ENCODE measurements around the gene CCR7.

The CCR7 gene

DNA sequence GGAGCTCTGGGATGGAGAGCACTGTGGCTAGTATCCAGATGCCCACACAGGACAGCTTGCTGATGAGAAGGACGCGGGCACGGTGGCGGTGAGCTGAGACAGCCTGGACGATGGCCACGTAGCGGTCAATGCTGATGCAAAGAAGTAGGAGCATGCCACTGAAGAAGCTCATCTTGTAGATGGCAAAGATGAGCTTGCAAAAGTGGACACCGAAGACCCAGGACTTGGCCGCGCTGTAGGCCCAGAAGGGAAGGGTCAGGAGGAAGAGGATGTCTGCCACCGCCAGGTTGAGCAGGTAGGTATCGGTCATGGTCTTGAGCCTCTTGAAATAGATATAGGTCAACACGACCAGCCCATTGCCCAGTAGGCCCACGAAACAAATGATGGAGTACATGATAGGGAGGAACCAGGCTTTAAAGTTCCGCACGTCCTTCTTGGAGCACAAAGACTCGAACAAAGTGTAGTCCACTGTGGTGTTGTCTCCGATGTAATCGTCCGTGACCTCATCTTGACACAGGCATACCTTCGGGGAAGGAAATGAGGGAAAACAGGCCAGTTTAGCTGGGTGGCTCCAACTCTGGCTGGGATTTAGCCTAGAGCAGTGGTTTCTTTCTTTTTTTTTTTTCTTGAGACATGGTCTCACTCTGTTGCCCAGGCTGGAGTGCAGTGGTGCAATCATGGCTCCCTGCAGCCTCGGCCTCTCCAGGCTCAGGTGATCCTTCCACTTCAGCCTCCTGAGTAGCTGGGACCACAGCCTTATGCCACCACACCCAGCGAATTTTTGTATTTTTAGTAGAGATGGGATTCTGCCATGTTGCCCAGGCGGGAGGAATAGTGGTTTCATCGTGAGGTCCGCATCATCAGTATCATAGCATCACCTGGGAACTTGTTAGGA, 9.7 kb downstream of the CCR7 start:
- POLR2A ChIA-PET (ENCODE audit: low non-redundant PET): interaction anchor here (0.6 kb wide), 1 partner anchor 84 kb away, joined by 3 read pairs; no protein-coding TSS in a partner anchor
- no peak for DNase-seq (ENCODE audit: low spot score)
- TF ChIP-seq, protein P1, sequence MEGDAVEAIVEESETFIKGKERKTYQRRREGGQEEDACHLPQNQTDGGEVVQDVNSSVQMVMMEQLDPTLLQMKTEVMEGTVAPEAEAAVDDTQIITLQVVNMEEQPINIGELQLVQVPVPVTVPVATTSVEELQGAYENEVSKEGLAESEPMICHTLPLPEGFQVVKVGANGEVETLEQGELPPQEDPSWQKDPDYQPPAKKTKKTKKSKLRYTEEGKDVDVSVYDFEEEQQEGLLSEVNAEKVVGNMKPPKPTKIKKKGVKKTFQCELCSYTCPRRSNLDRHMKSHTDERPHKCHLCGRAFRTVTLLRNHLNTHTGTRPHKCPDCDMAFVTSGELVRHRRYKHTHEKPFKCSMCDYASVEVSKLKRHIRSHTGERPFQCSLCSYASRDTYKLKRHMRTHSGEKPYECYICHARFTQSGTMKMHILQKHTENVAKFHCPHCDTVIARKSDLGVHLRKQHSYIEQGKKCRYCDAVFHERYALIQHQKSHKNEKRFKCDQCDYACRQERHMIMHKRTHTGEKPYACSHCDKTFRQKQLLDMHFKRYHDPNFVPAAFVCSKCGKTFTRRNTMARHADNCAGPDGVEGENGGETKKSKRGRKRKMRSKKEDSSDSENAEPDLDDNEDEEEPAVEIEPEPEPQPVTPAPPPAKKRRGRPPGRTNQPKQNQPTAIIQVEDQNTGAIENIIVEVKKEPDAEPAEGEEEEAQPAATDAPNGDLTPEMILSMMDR (conservative IDR thresholded peaks at IDR 0.05; ENCODE audit: low read depth): no peak
- H3K27ac ChIP-seq: no peak overlapping the region
- CTCF ChIA-PET: interaction anchor here (0.7 kb wide), 1 partner anchor 22 kb away, joined by 4 read pairs; no protein-coding TSS in a partner anchor

DNA sequence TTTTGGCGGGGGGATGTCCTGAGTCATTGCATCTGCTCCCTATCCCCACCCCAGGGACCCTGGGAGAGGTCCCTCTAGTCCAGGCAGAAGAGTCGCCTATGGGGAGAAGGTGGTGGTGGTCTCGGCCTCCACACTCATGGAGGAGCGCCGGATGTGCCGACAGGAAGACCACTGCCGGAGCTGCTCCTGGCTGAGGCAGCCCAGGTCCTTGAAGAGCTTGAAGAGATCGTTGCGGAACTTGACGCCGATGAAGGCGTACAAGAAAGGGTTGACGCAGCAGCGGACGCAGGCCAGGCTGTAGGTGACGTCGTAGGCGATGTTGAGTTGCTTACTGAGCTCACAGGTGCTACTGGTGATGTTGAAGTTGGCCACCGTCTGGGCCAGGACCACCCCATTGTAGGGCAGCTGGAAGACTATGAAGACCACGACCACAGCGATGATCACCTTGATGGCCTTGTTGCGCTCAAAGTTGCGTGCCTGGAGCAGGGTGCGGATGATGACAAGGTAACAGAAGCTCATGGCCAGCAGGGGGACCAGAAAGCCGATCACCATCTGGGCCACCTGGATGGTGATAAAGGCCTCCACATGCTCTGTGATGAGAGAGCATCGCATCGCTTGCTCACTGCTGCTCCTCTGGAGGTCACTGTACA, 10.5 kb downstream of the CCR7 start:
- TF ChIP-seq, protein P1 (conservative IDR thresholded peaks at IDR 0.05; ENCODE audit: low read depth): no peak
- POLR2A ChIA-PET (ENCODE audit: low non-redundant PET): no interaction called here
- no peak for DNase-seq (ENCODE audit: low spot score)
- CTCF ChIA-PET: interaction anchor here (0.7 kb wide), 1 partner anchor 21 kb away, joined by 4 read pairs; no protein-coding TSS in a partner anchor
- no peak overlapping the region; the same call in 1 of the 2 replicates for H3K27ac ChIP-seq

DNA sequence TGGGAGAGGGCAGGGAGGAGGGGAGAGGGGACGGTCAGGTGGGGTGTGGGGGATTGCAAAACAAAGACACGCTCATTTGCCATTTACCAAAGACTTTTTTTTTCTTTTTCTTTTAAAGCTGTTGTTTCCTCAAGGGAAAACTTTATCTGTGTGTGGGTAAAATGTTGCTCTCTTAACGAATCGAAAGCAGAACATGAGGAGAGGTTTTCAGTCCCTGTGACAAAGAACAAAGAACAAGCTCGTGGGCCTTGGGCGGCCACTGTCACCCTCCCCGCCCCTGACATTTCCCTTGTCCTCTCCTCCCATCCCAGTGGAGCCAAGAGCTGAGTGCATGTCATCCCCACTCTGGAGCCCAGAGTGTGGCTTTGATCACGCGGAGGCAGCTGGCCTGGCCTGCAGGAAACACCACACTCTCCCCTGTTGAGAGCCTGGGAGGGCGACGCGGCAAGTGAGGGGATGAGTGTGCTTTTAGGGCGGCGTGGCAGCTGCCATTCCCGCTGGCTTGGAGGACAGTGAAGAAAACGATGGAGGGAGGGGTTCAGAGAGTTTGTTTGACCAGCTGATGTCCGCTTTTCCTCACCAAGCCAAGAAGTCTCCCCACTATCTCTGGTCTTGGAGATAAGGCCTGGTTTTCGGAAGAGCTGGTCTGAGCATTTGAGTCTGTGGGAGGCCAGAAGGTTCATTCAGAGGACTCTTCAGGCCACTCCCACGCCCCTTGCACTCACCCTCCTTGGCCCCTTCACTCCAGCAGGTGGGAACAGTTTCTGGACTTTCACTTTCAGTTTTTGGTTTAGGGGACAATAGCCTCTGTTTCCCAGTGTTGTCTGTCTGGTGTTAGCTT, 11.4 kb downstream of the CCR7 start:
- no peak for DNase-seq (ENCODE audit: low spot score)
- no peak overlapping the region; the same call in 1 of the 2 replicates for H3K27ac ChIP-seq
- ChIA-PET POLR2A (ENCODE audit: low non-redundant PET) (interaction anchor here (0.6 kb wide), 1 partner anchor 16 kb away, joined by 5 read pairs; no protein-coding TSS in a partner anchor), CTCF (interaction anchor here (0.6 to 0.9 kb wide), 2 partner anchors 82 to 121 kb away, joined by 3 to 4 read pairs; no protein-coding TSS in a partner anchor)
- TF ChIP-seq, protein P1 (conservative IDR thresholded peaks at IDR 0.05; ENCODE audit: low read depth): no peak

DNA sequence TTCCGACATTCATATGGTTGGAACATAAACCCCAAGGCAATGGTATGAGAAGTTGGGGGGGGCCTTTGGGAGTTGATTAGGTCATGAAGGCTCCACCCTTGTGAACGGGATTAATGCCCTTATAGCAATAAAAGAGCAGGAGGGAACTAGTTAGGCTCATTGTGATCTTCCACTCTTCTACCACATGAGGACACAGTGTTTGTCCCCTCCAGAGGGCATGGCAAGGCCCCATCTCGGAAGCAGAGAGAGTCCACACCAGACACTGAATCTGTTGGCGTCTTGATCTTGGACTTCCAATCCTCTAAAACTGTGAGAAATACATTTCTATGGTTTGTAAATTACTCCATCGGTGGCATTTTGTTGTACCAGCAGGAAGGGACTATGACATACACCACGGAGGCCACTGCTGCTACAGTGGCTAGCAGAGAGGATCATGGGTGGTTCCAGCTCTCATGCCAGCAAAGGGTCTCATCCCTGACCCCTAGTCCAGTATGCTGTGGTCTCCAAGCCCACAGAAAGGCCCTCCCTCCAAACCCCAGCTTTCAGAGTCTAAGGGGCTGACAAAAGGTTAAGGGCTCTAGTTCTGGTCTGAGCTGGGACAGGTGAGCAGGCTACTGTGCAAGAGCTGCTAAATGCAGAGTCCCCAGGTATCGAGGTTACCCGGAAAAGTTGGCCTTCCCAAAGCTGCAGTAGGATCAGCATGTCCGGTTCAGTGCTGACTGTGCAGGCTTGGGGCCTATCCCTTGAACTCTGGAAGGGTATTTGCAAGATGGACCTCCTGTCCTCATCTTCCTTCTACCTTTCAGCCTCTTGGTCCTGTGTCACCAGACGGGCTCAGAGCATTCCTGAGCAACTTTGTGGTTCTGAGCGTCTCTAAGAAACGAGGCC, 12.2 kb downstream of the CCR7 start:
- POLR2A ChIA-PET (ENCODE audit: low non-redundant PET): interaction anchor here (0.6 kb wide), 1 partner anchor 15 kb away, joined by 5 read pairs; no protein-coding TSS in a partner anchor
- CTCF ChIA-PET: interaction anchor here (0.9 kb wide), 1 partner anchor 120 kb away, joined by 4 read pairs; no protein-coding TSS in a partner anchor
- TF ChIP-seq, protein P1 (conservative IDR thresholded peaks at IDR 0.05; ENCODE audit: low read depth): no peak
- DNase-seq (ENCODE audit: low spot score): no peak
- no peak overlapping the region; the same call in 1 of the 2 replicates for H3K27ac ChIP-seq

DNA sequence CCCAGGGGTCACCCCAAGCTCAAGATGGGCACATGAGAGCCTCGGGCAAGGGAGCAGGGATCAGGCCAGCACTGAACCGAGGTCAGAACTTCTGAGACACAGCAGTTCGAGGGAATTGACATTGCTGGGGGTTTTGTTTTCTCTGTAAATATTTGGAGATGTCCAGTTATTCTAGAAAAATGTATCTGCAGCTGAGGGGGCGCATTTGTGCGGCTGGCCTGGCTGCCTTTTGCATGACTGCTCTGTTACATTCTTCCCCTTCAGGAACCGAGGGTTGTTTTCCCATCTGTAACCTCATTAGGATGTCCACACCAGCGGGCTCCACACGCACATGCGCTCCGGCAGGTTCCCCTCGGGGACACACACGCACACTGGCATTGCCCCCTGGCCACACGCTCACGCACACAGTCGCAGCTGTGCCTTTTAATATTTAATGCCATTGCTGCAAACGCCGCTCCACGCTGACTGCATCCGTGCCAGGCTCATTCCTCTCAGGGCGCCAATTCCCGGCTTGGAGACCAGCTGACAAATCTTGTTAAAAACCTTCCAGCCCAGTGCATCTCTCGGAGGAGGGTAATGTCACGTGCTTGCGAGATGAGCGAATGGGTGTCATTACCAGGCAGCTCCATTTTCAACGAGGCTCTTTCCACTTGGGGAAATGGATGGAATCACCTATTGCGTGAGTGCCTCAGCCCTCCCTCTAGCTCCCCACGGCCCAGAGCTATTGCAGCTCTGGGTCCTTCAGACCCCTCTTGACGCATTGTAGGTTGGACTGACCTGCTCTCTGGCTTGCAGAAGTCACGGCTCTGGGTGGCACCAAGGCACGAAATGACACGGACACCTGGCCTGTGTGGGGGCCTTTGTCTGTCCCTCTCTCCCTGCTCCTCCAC, 13.1 kb downstream of the CCR7 start:
- CTCF ChIA-PET: interaction anchor here (0.6 to 1.2 kb wide), 5 partner anchors 8 to 75 kb away, joined by 3 to 5 read pairs (median 3); no protein-coding TSS in a partner anchor
- TF ChIP-seq, protein P1 (conservative IDR thresholded peaks at IDR 0.05; ENCODE audit: low read depth): no peak
- H3K27ac ChIP-seq: peak overlapping the region; percentile 29
- no peak for DNase-seq (ENCODE audit: low spot score)
- POLR2A ChIA-PET (ENCODE audit: low non-redundant PET): interaction anchor here (0.6 kb wide), 1 partner anchor 19 kb away, joined by 3 read pairs; no protein-coding TSS in a partner anchor

All from RWPE1 (cell line).